Measurements from ENCODE around the gene GAS2L1.

GAS2L1 gene

DNA sequence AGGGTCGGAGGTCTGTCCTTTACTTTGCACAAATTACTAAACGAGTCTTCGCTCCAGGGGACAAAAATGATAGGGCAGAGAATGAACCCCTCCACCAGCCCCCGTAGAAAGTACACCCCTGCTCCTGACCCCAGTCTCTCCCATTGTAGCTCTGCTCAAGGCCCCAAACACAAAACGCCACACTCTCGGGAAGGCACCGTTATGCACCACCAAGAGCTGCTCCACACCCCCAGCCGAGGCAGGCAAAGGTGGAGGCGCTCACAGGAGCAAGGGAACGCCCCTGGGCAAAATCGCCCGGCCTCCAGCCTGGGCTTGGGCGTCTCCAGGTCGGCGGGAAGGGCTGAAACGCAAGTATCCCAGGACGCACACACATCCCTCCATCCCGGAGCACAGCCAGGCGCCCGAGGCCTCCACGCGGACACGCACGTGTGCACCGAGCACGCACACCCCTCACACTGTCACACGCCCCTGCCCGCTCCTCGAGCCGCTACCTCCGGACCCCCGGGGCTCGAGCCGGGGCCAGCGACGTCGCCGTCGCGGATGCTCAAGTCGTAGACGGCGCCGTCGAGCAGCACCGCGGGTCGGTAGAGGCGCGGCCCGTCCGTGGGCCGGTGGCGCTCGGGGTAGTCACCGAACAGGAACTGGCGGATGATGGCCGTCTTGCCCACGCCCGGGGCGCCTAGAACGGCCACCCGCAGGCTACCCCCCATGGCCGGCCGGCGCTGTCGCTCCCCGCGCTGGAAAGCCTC is 8.3 kb downstream of the GAS2L1 start:
- Histone ChIP-seq H3K9ac (ENCODE audit: insufficient read length) (no peak overlapping the region), H3K4me3 (peak overlapping the region; percentile 75), H3K9me3 (ENCODE audit: low read depth, low read length) (no peaks in the 10 kb centered on the region), H3K36me3 (ENCODE audit: insufficient read depth, low read length) (no peaks in the 10 kb centered on the region), H3K27ac (no peak overlapping the region)
- no peak for DNase-seq (ENCODE audit: low read depth, low spot score)
- TF ChIP-seq EZH2 (IDR thresholded peaks at IDR 0.05) (no peak), FOXP2 (optimal IDR thresholded peaks at IDR 0.05; ENCODE audit: control extremely low read depth, extremely low read length, insufficient read depth) (no peak), POLR2AphosphoS5 (IDR thresholded peaks at IDR 0.05; ENCODE audit: borderline replicate concordance, low read depth, low read length) (no peak)

GRCh38 chr22:29315286-29316140 is 9.1 kb downstream of the GAS2L1 start, which contains the start of gene RASL10A:
Gene RASL10A, minus strand, starts transcription at chr22:29315697. Its CDS starts 451 bp downstream, at chr22:29315246.
- no peak for DNase-seq (ENCODE audit: low read depth, low spot score)
- H3K9me3 ChIP-seq (ENCODE audit: low read depth, low read length) = no peaks in the 10 kb centered on the region
- peak within 1 kb of the TSS; percentile 75 for H3K4me3 ChIP-seq
- TF ChIP-seq EZH2 (IDR thresholded peaks at IDR 0.05) (no peak), POLR2AphosphoS5 (IDR thresholded peaks at IDR 0.05; ENCODE audit: borderline replicate concordance, low read depth, low read length) (no peak), FOXP2 (optimal IDR thresholded peaks at IDR 0.05; ENCODE audit: control extremely low read depth, extremely low read length, insufficient read depth) (no peak)
- H3K36me3 ChIP-seq (ENCODE audit: insufficient read depth, low read length) = no peaks in the 10 kb centered on the region
- no peak within 1 kb of the TSS for H3K27ac ChIP-seq
- no peak within 1 kb of the TSS for H3K9ac ChIP-seq (ENCODE audit: insufficient read length)

GRCh38 chr22:29316141-29316828 is 9.8 kb downstream of the GAS2L1 start:
- H3K4me3 ChIP-seq = no peak overlapping the region
- no peak for DNase-seq (ENCODE audit: low read depth, low spot score)
- no peaks in the 10 kb centered on the region for H3K36me3 ChIP-seq (ENCODE audit: insufficient read depth, low read length)
- H3K9me3 ChIP-seq (ENCODE audit: low read depth, low read length) = no peaks in the 10 kb centered on the region
- no peak overlapping the region for H3K9ac ChIP-seq (ENCODE audit: insufficient read length)
- TF ChIP-seq POLR2AphosphoS5 (IDR thresholded peaks at IDR 0.05; ENCODE audit: borderline replicate concordance, low read depth, low read length) (no peak), EZH2 (IDR thresholded peaks at IDR 0.05) (no peak), FOXP2 (optimal IDR thresholded peaks at IDR 0.05; ENCODE audit: control extremely low read depth, extremely low read length, insufficient read depth) (no peak)
- H3K27ac ChIP-seq = no peak overlapping the region

DNA sequence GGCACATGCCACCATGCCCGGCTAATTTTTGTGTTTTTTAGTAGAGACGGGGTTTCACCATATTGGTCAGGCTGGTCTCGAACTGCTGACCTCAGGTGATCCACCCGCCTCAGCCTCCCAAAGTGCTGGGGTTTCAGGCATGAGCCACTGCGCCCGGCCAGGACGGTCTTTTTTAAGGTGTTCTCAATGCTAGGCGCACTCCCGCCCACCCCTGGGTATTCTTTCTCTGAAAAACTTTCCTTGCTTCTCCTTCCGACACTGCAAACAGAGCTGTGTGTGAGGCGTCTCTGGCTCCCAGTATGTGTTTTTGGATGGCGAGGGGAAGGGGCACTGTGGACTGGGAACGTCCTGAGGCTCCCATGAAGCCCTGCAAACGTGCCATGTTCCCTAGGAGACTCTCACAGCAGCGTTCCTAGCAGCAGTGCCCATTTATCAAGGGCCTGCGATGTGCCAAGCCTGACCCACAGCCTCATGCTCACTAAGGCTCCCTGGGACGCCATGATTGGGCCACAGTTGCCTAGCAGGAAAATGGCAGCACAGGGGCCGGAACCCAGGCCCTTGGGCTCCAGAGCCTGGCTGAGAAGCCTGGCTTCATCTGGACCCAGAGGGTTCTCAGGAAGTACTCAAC is 11.5 kb downstream of the GAS2L1 start:
- DNase-seq (ENCODE audit: low read depth, low spot score) = no peak
- Histone ChIP-seq H3K9me3 (ENCODE audit: low read depth, low read length) (no peaks in the 10 kb centered on the region), H3K36me3 (ENCODE audit: insufficient read depth, low read length) (no peaks in the 10 kb centered on the region), H3K4me3 (no peak overlapping the region), H3K27ac (no peak overlapping the region), H3K9ac (ENCODE audit: insufficient read length) (no peak overlapping the region)
- TF ChIP-seq EZH2 (IDR thresholded peaks at IDR 0.05) = no peak
- no peak for TF ChIP-seq POLR2AphosphoS5 (IDR thresholded peaks at IDR 0.05; ENCODE audit: borderline replicate concordance, low read depth, low read length)
- no peak for TF ChIP-seq FOXP2 (optimal IDR thresholded peaks at IDR 0.05; ENCODE audit: control extremely low read depth, extremely low read length, insufficient read depth)

DNA sequence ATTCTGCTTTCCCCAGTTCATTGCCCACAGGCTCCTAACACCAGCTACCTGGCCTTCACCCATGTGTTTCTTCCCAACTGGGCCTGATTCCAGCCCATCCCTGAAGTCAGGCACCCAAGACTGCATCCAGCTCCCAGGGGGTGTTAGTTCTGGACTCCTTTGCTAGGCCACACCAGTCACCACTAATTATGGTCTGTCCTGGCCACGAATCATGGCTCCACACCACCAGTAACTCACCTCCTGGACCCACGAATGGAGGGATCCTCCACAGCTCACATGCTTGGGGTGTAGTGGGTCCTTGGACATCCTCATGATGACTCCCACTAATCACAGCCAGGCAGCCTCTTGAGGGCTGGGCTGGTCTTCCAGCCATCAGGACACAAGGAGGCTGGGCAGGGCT is 12.6 kb downstream of the GAS2L1 start:
- no peak for DNase-seq (ENCODE audit: low read depth, low spot score)
- no peaks in the 10 kb centered on the region for H3K36me3 ChIP-seq (ENCODE audit: insufficient read depth, low read length)

GRCh38 chr22:29320546-29320945 is 14.1 kb downstream of the GAS2L1 start:
- DNase-seq (ENCODE audit: low read depth, low spot score) = no peak

More for the DNA sequence above, 12.6 kb downstream of the GAS2L1 start:
- Histone ChIP-seq H3K9ac (ENCODE audit: insufficient read length) (no peak overlapping the region), H3K27ac (no peak overlapping the region), H3K9me3 (ENCODE audit: low read depth, low read length) (no peaks in the 10 kb centered on the region), H3K4me3 (no peak overlapping the region)
- no peak for TF ChIP-seq EZH2 (IDR thresholded peaks at IDR 0.05)
- TF ChIP-seq FOXP2 (optimal IDR thresholded peaks at IDR 0.05; ENCODE audit: control extremely low read depth, extremely low read length, insufficient read depth) = no peak
- no peak for TF ChIP-seq POLR2AphosphoS5 (IDR thresholded peaks at IDR 0.05; ENCODE audit: borderline replicate concordance, low read depth, low read length)

GRCh38 chr22:29323641-29324040 is 17.2 kb downstream of the GAS2L1 start:
- Histone ChIP-seq H3K36me3 (ENCODE audit: insufficient read depth, low read length) (no peaks in the 10 kb centered on the region; the same call in 1 of the 2 replicates), H3K27ac (no peak overlapping the region), H3K9me3 (ENCODE audit: low read depth, low read length) (no peaks in the 10 kb centered on the region), H3K4me3 (no peak overlapping the region), H3K9ac (ENCODE audit: insufficient read length) (no peak overlapping the region)
- TF ChIP-seq EZH2 (IDR thresholded peaks at IDR 0.05) (no peak), POLR2AphosphoS5 (IDR thresholded peaks at IDR 0.05; ENCODE audit: borderline replicate concordance, low read depth, low read length) (no peak), FOXP2 (optimal IDR thresholded peaks at IDR 0.05; ENCODE audit: control extremely low read depth, extremely low read length, insufficient read depth) (no peak)
- DNase-seq (ENCODE audit: low read depth, low spot score) = no peak

More at GRCh38 chr22:29320546-29320945, 14.1 kb downstream of the GAS2L1 start:
- H3K9ac ChIP-seq (ENCODE audit: insufficient read length) = no peak overlapping the region
- no peak overlapping the region for H3K27ac ChIP-seq
- H3K9me3 ChIP-seq (ENCODE audit: low read depth, low read length) = no peaks in the 10 kb centered on the region
- TF ChIP-seq EZH2 (IDR thresholded peaks at IDR 0.05) (no peak), FOXP2 (optimal IDR thresholded peaks at IDR 0.05; ENCODE audit: control extremely low read depth, extremely low read length, insufficient read depth) (no peak), POLR2AphosphoS5 (IDR thresholded peaks at IDR 0.05; ENCODE audit: borderline replicate concordance, low read depth, low read length) (no peak)
- no peak overlapping the region for H3K4me3 ChIP-seq
- no peaks in the 10 kb centered on the region for H3K36me3 ChIP-seq (ENCODE audit: insufficient read depth, low read length)
